Smooth muscle cell (in vitro differentiated cells): ENCODE results near the gene OGFOD2. TPM values are rescaled to one million over a fixed set of nuclear protein-coding genes. Genes with fewer than 3 reads are reported as not detected.

Source experiments
- DNase-seq: peaks from one replicate; lab custom pipeline; 2025; ENCODE audit not compliant: unreplicated experiment; lab: John Stamatoyannopoulos, UW
- H2AFZ ChIP-seq: fragments of 200-600 bp; sonication (generic); 2 replicates; pipeline ENCODE4 v1.6.0; 2016; ENCODE audit warnings: antibody characterized with exemption, low read depth, mild to moderate bottlenecking
- H3F3A ChIP-seq: fragments of 200-600 bp; sonication (generic); 2 replicates; pipeline ENCODE4 v1.6.0; 2017; ENCODE audit warnings: antibody characterized with exemption, low read depth
- H3K27ac ChIP-seq: fragments of 200-600 bp; sonication (generic); 2 replicates; pipeline ENCODE4 v1.5.1; 2016; ENCODE audit warnings: low read depth, mild to moderate bottlenecking
- H3K27me3 ChIP-seq: fragments of 200-600 bp; sonication (generic); 2 replicates; pipeline ENCODE4 v1.6.1; 2016; ENCODE audit warnings: low read depth, mild to moderate bottlenecking
- H3K36me3 ChIP-seq: fragments of 200-600 bp; sonication (generic); 2 replicates; pipeline ENCODE4 v1.5.1; 2016; ENCODE audit warnings: low read depth
- H3K4me1 ChIP-seq: fragments of 200-600 bp; sonication (generic); 2 replicates; pipeline ENCODE4 v1.5.1; 2016; ENCODE audit warnings: low read depth
- H3K4me2 ChIP-seq: fragments of 200-600 bp; sonication (generic); 2 replicates; pipeline ENCODE4 v1.6.0; 2016; ENCODE audit warnings: mild to moderate bottlenecking
- H3K4me3 ChIP-seq: fragments of 200-600 bp; sonication (generic); 2 replicates; pipeline ENCODE4 v1.5.1; 2016; ENCODE audit warnings: mild to moderate bottlenecking
- H3K79me2 ChIP-seq: fragments of 200-600 bp; sonication (generic); 2 replicates; pipeline ENCODE4 v1.6.0; 2016; ENCODE audit warnings: low read depth, mild to moderate bottlenecking
- H3K9ac ChIP-seq: fragments of 200-600 bp; sonication (generic); 2 replicates; pipeline ENCODE4 v1.6.0; 2016; ENCODE audit warnings: low read depth
- H3K9me3 ChIP-seq: fragments of 200-600 bp; sonication (generic); replicated peaks from 2 replicates; pipeline ENCODE4 v1.5.1; 2016; ENCODE audit warnings: low read depth
- H4K20me1 ChIP-seq: fragments of 200-600 bp; sonication (generic); 2 replicates; pipeline ENCODE4 v1.6.0; 2016; ENCODE audit warnings: low read depth
- WGBS: methylation state at CpG from one replicate; pipeline ENCODE4 v1.1.7; 2016; ENCODE audit warnings: low lambda C conversion rate; 5-methylcytosine and 5-hydroxymethylcytosine counted together
- polyA plus RNA-seq: library from polyadenylated mRNA; unstranded; fragments of >200 nt; fragmentation: Nextera tagmentation; extraction: Ambion mirVana; gene quantifications from 2 replicates; pipeline ENCODE4 v1.2.1, GENCODE V29; 2016
- total RNA-seq: library from RNA; depleted of rRNA; stranded (reverse); fragments of >200 nt; gene quantifications from 2 replicates; pipeline ENCODE4 v1.2.3, GENCODE V29; 2014
- TF ChIP-seq, protein P1 (sequence below): fragments of 200-600 bp; sonication (generic); IDR thresholded peaks from 2 replicates; pipeline ENCODE4 v1.5.1; 2017; ENCODE audit warnings: borderline replicate concordance, mild to moderate bottlenecking, antibody characterized with exemption; ENCODE audit not compliant: insufficient read depth, poor library complexity, severe bottlenecking

The OGFOD2 gene
- total and polyA plus RNA-seq, 2 experiments from 2014 or later = 9.7 to 15.8 TPM

- Histone ChIP-seq H3K27me3 (no peaks in the 10 kb centered on the region), H3K79me2 (no peaks in the 10 kb centered on the region), H3F3A (no peaks in the 10 kb centered on the region), H3K27ac (no peak overlapping the region), H4K20me1 (no peaks in the 10 kb centered on the region), H3K4me2 (no peak overlapping the region), H3K36me3 (no peaks in the 10 kb centered on the region), H2AFZ (no peak overlapping the region), H3K4me1 (peaks cover 10% of the 10 kb centered on the region), H3K9ac (no peak overlapping the region), H3K4me3 (no peak overlapping the region), H3K9me3 (no peaks in the 10 kb centered on the region)
- no peak for DNase-seq
- TF ChIP-seq, protein P1, sequence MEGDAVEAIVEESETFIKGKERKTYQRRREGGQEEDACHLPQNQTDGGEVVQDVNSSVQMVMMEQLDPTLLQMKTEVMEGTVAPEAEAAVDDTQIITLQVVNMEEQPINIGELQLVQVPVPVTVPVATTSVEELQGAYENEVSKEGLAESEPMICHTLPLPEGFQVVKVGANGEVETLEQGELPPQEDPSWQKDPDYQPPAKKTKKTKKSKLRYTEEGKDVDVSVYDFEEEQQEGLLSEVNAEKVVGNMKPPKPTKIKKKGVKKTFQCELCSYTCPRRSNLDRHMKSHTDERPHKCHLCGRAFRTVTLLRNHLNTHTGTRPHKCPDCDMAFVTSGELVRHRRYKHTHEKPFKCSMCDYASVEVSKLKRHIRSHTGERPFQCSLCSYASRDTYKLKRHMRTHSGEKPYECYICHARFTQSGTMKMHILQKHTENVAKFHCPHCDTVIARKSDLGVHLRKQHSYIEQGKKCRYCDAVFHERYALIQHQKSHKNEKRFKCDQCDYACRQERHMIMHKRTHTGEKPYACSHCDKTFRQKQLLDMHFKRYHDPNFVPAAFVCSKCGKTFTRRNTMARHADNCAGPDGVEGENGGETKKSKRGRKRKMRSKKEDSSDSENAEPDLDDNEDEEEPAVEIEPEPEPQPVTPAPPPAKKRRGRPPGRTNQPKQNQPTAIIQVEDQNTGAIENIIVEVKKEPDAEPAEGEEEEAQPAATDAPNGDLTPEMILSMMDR = no peak
- 82% methylated on average over 8 of the region's 8 CpGs for WGBS
Observed at GRCh38 chr12:122963941-122964265, 11.1 kb upstream of the OGFOD2 start.

- Histone ChIP-seq H3K4me2 (peak overlapping the region; percentile 87), H3K27ac (no peak overlapping the region), H3F3A (no peaks in the 10 kb centered on the region), H3K9ac (no peak overlapping the region), H3K36me3 (no peaks in the 10 kb centered on the region), H3K79me2 (no peaks in the 10 kb centered on the region), H3K4me1 (peaks cover 10% of the 10 kb centered on the region), H2AFZ (no peak overlapping the region), H3K9me3 (no peaks in the 10 kb centered on the region), H4K20me1 (no peaks in the 10 kb centered on the region), H3K4me3 (no peak overlapping the region), H3K27me3 (no peaks in the 10 kb centered on the region)
- WGBS = 93% methylated on average over 19 of the region's 19 CpGs
- no peak for DNase-seq
- TF ChIP-seq, protein P1 = no peak
Observed at GRCh38 chr12:122964439-122965257, 10.4 kb upstream of the OGFOD2 start.

DNA sequence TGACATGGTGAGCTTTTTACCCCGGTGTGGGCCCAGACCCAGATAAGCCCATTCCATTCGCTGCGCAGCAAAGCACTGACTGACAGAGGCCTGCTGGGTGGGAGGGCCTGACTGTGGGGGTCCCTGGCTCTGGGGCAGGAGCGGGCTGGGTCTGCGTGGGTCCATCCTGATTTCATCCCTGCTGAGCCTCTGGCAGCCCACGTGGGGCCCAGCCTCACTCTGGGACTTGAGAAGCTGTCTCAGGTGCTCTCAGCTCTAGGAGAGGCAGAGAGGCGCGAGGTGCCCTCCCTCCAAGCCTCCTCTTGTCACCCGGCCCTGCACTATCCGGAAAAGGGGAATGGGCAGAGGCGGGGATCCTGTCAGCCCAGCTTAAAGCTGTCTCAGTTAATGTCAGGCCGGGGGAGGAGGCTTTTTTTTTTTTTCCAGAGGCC lies 9.7 kb upstream of the OGFOD2 start:
- Histone ChIP-seq H3K9ac (no peak overlapping the region), H3F3A (no peaks in the 10 kb centered on the region), H3K36me3 (no peaks in the 10 kb centered on the region), H3K27ac (no peak overlapping the region), H2AFZ (no peak overlapping the region), H3K79me2 (no peaks in the 10 kb centered on the region), H3K27me3 (no peaks in the 10 kb centered on the region), H3K4me1 (peaks cover 10% of the 10 kb centered on the region), H3K4me3 (peak overlapping the region; percentile 61), H4K20me1 (no peaks in the 10 kb centered on the region), H3K9me3 (no peaks in the 10 kb centered on the region), H3K4me2 (peak overlapping the region; percentile 87)
- no peak for DNase-seq
- TF ChIP-seq, protein P1 = no peak
- WGBS = 67% methylated on average over 12 of the region's 12 CpGs
